Loucy (cell line): Measurements from ENCODE around the gene KIAA0753.

Source experiments
- CTCF ChIP-seq: fragments of 200-600 bp; sonication (generic); conservative IDR thresholded peaks from 2 replicates; pipeline ENCODE4 v1.5.1; 2014; ENCODE audit warnings: mild to moderate bottlenecking, antibody characterized with exemption, low read length
- EZH2phosphoT487 ChIP-seq: fragments of 200-600 bp; IDR thresholded peaks from 2 replicates; pipeline ENCODE4 v1.6.1; 2018; ENCODE audit warnings: antibody characterized with exemption, mild to moderate bottlenecking, moderate library complexity, borderline replicate concordance

- no peak for TF ChIP-seq CTCF
- TF ChIP-seq EZH2phosphoT487: no peak
Observed at GRCh38 chr17:6548034-6548433, 92.5 kb downstream of the KIAA0753 start.
